Adrenal gland (tissue), 12 donors: ENCODE measurements around the gene COL18A1. TPM values are rescaled to one million over a fixed set of nuclear protein-coding genes. Genes with fewer than 3 reads are reported as not detected.

Experiments used
- DNase-seq, 7 donors: peaks; one replicate each; pipeline ENCODE4 v3.0.0-alpha.2; 2019 to 2020
- H3K27ac ChIP-seq, 5 donors: fragments of 200-600 bp; sonication (generic) in 4 of 5; 1 replicate in 3 of 5; 2 replicates in 2 of 5; pipeline versions ENCODE4 v1.5.1 to v1.8.0; 2016 to 2020; ENCODE audit warnings: mild to moderate bottlenecking in 1 of 5
- H3K27me3 ChIP-seq: fragments of 200-600 bp; 2 replicates; pipeline ENCODE4 v1.8.0; 2021
- H3K36me3 ChIP-seq, 2 donors: fragments of 200-600 bp; replicated peaks in 1 of 2; 1 replicate in 1 of 2; 2 replicates in 1 of 2; pipeline versions ENCODE4 v1.5.1 to v1.8.0; 2018 to 2022
- H3K4me1 ChIP-seq, 2 donors: fragments of 200-600 bp; replicated peaks in 1 of 2; 1 replicate in 1 of 2; 2 replicates in 1 of 2; pipeline versions ENCODE4 v1.5.1 to v1.8.0; 2018 to 2021
- H3K4me3 ChIP-seq, 4 donors: fragments of 200-600 bp; sonication (generic) in 3 of 4; one replicate each; pipeline ENCODE4 v1.5.1; 2016 to 2018
- H3K9me3 ChIP-seq, 3 donors: fragments of 200-600 bp; sonication (generic) in 1 of 3; replicated peaks in 1 of 3; 1 replicate in 2 of 3; 2 replicates in 1 of 3; pipeline versions ENCODE4 v1.5.1 to v1.8.0; 2016 to 2021
- CTCF ChIP-seq, 6 experiments: fragments of 450-650 bp in 4 of 6; fragments of 200-600 bp in 2 of 6; sonication (generic) in 1 of 6; IDR thresholded peaks; 1 replicate in 5 of 6; 2 replicates in 1 of 6; pipeline versions ENCODE4 v1.5.1 to v1.8.0; 2016 to 2021; ENCODE audit warnings: antibody characterized with exemption in 6 of 6, mild to moderate bottlenecking in 2 of 6, moderate library complexity in 1 of 6
- POLR2A ChIP-seq, 2 donors: fragments of 450-650 bp; IDR thresholded peaks; one replicate each; pipeline ENCODE4 v1.6.1; 2017; ENCODE audit warnings: antibody characterized with exemption in 2 of 2, mild to moderate bottlenecking in 2 of 2, moderate library complexity in 1 of 2
- WGBS, 4 donors: extraction: QIAGEN DNeasy Blood & Tissue Kit in 2 of 4; methylation state at CpG; one replicate each; pipeline versions ENCODE4 v1.1.5 to v1.1.7; 2013 to 2017; 5-methylcytosine and 5-hydroxymethylcytosine counted together
- intact Hi-C, 2 donors: fragments of 100-400 bp; cut with DNase I; formaldehyde crosslinking; loops; one replicate each; pipeline versions ENCODE4 v1.14.1 to v1.15.0; 2022 to 2023
- polyA plus RNA-seq, 3 donors: library from polyadenylated mRNA; stranded (reverse); fragments of 200-250 nt in 2 of 3; fragments of 350-450 nt in 1 of 3; fragmentation: Illumina TruSeq in 1 of 3; extraction: RNeasy Lipid Tissue Mini Kit (QIAGEN cat#74804) in 1 of 3; gene quantifications; one replicate each; pipeline ENCODE4 v1.2.3, GENCODE V29; 2013 to 2014
- total RNA-seq, 9 donors: library from RNA; depleted of rRNA in 4 of 9; stranded (reverse); fragments of >200 nt in 4 of 9; fragments of 120-200 nt in 1 of 9; fragmentation: NEBNext Ultra II Directional in 1 of 9; extraction: Animal tissue kit (Norgen Biotek cat#: 25700) in 1 of 9; gene quantifications; one replicate each; pipeline versions ENCODE4 v1.1.0 to v1.2.4, GENCODE V29; 2013 to 2023
- donor health status: healthy with polysubstance abuse.
- donor health status: Bipolar disorder and iron deficiency.
- donor health status: DM: yes; HTN: yes; CAD: no.
- donor health status: DM: no; HTN: no; CAD: no.
- donor health status: DM: no; HTN: no; CAD: no.
- donor health status: DM: yes; HTN: yes; CAD: no.

COL18A1 gene
- total and polyA plus RNA-seq, 12 donors = 10.9 to 244 (median 141) TPM

- peak overlapping the region; percentile 75 to 98 (median 96) for H3K27ac ChIP-seq
- H3K36me3 ChIP-seq = no peaks in the 10 kb centered on the region
- peak; percentile 83 to 95 (median 92) for DNase-seq
- WGBS, 4 donors = 18 to 21% (median 20%) methylated on average over 14 to 19 of the region's 19 CpGs
- TF ChIP-seq CTCF (IDR thresholded peaks at IDR 0.05) = peak in 1 of 6 experiments; percentile 2
- peak in 1 of 2 donors; percentile 41 for TF ChIP-seq POLR2A (IDR thresholded peaks at IDR 0.05)
- H3K9me3 ChIP-seq = no peaks in the 10 kb centered on the region
- no peaks in the 10 kb centered on the region for H3K27me3 ChIP-seq
- H3K4me1 ChIP-seq = peaks cover 28% of the 10 kb centered on the region in 2 donors
- no peak overlapping the region for H3K4me3 ChIP-seq
- intact Hi-C loops = no loop called here
Measured at GRCh38 chr21:45363921-45364467, 41.0 kb upstream of the COL18A1 start.

GRCh38 chr21:45364468-45365185 is 40.3 kb upstream of the COL18A1 start:
- Histone ChIP-seq H3K36me3 (no peaks in the 10 kb centered on the region), H3K9me3 (no peaks in the 10 kb centered on the region), H3K4me3 (no peak overlapping the region), H3K27me3 (no peaks in the 10 kb centered on the region), H3K4me1 (peaks cover 28% of the 10 kb centered on the region in 2 donors), H3K27ac (peak overlapping the region; percentile 75 to 98 (median 96))
- TF ChIP-seq POLR2A (IDR thresholded peaks at IDR 0.05) (no peak), CTCF (IDR thresholded peaks at IDR 0.05) (no peak)
- intact Hi-C loops = no loop called here
- WGBS, 4 donors = 57 to 75% (median 61%) methylated on average over 21 to 29 of the region's 29 CpGs
- DNase-seq = peak in 2 of 7 donors; percentile 27 to 41

GRCh38 chr21:45365186-45365607 is 39.8 kb upstream of the COL18A1 start:
- Histone ChIP-seq H3K4me3 (no peak overlapping the region), H3K4me1 (peaks cover 28% of the 10 kb centered on the region in 2 donors), H3K27ac (peak overlapping the region in 4 of 5 donors; percentile 81 to 98 (median 96)), H3K36me3 (no peaks in the 10 kb centered on the region), H3K9me3 (no peaks in the 10 kb centered on the region), H3K27me3 (no peaks in the 10 kb centered on the region)
- TF ChIP-seq CTCF (IDR thresholded peaks at IDR 0.05) (no peak), POLR2A (IDR thresholded peaks at IDR 0.05) (no peak)
- WGBS, 4 donors = 91 to 96% (median 95%) methylated on average over 7 to 25 of the region's 25 CpGs
- DNase-seq = no peak
- intact Hi-C loops = no loop called here

- Histone ChIP-seq H3K27ac (peak overlapping the region in 3 of 5 donors; percentile 96 to 98 (median 97)), H3K36me3 (no peaks in the 10 kb centered on the region), H3K9me3 (no peaks in the 10 kb centered on the region), H3K27me3 (no peaks in the 10 kb centered on the region), H3K4me1 (peaks cover 28% of the 10 kb centered on the region in 2 donors), H3K4me3 (no peak overlapping the region)
- intact Hi-C loops = no loop called here
- DNase-seq = no peak
- TF ChIP-seq POLR2A (IDR thresholded peaks at IDR 0.05) = no peak
- TF ChIP-seq CTCF (IDR thresholded peaks at IDR 0.05) = no peak
- 88 to 93% (median 91%) methylated on average over 18 to 26 of the region's 26 CpGs for WGBS, 4 donors
Measured at GRCh38 chr21:45365608-45366241, 39.2 kb upstream of the COL18A1 start.
